Lower leg skin (tissue), 3 donors: ENCODE measurements around the gene IMP4.

Experiments
- POLR2A ChIP-seq, 2 donors: fragments of 450-650 bp; IDR thresholded peaks; one replicate each; pipeline ENCODE4 v1.6.1; 2016 to 2017; ENCODE audit warnings: antibody characterized with exemption in 2 of 2, mild to moderate bottlenecking in 1 of 2, moderate library complexity in 1 of 2
- TF ChIP-seq, protein P1 (sequence below), 3 donors: fragments of 450-650 bp; IDR thresholded peaks; one replicate each; pipeline ENCODE4 v1.5.1; 2016; ENCODE audit warnings: antibody characterized with exemption in 3 of 3, mild to moderate bottlenecking in 3 of 3, moderate library complexity in 2 of 3

DNA sequence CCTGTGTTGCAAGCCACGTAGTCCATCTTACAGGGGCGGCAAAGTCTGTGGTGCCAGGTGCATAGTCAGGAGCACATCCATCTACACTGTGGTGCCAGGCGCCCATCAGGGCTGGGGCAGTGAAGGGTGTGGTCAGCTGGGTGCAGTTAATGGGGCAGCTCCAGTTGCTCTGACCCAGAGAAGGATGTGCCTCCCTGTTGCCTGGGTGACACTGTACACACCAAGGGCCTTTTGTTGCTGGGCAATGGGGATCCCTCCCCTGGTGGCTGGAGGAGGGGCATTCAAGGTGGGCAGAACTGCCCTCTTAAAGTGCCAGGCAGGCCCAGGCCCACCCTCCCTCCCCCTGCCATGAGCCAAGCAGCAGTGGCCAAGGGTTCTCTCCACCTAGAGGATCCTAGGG, 28.3 kb upstream of the IMP4 start:
- no peak for TF ChIP-seq POLR2A (IDR thresholded peaks at IDR 0.05)
- TF ChIP-seq, protein P1, sequence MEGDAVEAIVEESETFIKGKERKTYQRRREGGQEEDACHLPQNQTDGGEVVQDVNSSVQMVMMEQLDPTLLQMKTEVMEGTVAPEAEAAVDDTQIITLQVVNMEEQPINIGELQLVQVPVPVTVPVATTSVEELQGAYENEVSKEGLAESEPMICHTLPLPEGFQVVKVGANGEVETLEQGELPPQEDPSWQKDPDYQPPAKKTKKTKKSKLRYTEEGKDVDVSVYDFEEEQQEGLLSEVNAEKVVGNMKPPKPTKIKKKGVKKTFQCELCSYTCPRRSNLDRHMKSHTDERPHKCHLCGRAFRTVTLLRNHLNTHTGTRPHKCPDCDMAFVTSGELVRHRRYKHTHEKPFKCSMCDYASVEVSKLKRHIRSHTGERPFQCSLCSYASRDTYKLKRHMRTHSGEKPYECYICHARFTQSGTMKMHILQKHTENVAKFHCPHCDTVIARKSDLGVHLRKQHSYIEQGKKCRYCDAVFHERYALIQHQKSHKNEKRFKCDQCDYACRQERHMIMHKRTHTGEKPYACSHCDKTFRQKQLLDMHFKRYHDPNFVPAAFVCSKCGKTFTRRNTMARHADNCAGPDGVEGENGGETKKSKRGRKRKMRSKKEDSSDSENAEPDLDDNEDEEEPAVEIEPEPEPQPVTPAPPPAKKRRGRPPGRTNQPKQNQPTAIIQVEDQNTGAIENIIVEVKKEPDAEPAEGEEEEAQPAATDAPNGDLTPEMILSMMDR (IDR thresholded peaks at IDR 0.05), result no peak
